ENCODE results near the gene ARSI. TPM values are rescaled to one million over a fixed set of nuclear protein-coding genes. Genes with fewer than 3 reads are reported as not detected.

Gene ARSI
- total RNA-seq = 1 to 10 TPM in 1 of 3 donors, under 1 TPM in 2; 0.48 to 1.3 (median 0.98) TPM

DNA sequence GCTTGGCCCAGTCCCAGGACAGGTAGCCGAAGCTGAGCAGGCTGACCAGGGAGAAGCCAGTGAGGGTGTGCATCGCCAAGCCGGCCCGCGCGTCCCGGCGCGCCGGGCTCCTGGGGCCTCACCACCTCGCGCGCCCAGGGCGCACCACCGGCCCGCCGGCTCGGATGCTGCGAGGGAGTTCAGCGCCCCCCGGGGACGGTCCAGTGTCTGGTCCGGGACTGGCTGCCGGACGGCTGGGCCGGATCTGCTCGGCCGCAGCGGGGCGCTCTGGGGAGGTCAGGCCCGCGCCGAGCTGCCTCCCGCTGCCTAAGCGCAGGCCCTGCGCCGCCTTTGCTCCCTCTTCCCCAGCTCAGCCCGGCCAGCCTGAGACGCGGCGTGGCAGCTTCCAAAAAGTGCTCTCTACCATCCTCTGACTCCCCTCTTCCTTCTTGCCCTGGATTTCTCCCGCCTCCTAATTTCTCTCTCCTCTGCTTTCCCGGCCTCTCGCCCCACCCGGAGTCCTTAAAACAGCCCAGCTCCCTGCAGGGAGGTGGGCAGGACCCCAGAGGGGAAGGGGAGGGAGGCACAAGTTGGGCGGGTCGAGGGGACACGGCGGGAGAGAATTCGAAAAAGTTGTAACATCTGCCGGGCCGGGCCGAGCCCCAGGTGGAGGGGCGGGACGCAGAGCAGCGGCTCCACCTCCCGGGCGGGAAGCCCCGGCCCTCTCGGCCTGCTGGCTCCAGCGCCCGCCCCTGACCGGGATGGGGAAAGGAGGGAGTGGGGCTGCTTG, at the start of gene ARSI:
TSS of gene ARSI (minus strand) at position 605 of the 769 bp plus-strand sequence. CDS start at position 73, 532 bp downstream.
- H3K27me3 ChIP-seq = peaks cover 0 to 9% of the 10 kb centered on the region in 2 donors
- TF ChIP-seq POLR2AphosphoS5 (IDR thresholded peaks at IDR 0.05) = no peak
- no peak for TF ChIP-seq POLR2A (IDR thresholded peaks at IDR 0.05)
- TF ChIP-seq, protein P1, sequence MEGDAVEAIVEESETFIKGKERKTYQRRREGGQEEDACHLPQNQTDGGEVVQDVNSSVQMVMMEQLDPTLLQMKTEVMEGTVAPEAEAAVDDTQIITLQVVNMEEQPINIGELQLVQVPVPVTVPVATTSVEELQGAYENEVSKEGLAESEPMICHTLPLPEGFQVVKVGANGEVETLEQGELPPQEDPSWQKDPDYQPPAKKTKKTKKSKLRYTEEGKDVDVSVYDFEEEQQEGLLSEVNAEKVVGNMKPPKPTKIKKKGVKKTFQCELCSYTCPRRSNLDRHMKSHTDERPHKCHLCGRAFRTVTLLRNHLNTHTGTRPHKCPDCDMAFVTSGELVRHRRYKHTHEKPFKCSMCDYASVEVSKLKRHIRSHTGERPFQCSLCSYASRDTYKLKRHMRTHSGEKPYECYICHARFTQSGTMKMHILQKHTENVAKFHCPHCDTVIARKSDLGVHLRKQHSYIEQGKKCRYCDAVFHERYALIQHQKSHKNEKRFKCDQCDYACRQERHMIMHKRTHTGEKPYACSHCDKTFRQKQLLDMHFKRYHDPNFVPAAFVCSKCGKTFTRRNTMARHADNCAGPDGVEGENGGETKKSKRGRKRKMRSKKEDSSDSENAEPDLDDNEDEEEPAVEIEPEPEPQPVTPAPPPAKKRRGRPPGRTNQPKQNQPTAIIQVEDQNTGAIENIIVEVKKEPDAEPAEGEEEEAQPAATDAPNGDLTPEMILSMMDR (IDR thresholded peaks at IDR 0.05) = no peak
- peak within 1 kb of the TSS; percentile 26 to 64 (median 52) for H3K4me3 ChIP-seq
- no peaks in the 10 kb centered on the region for H3K4me1 ChIP-seq
- peak within 1 kb of the TSS; percentile 26 to 41 for H3K27ac ChIP-seq
- H3K9me3 ChIP-seq = no peaks in the 10 kb centered on the region
- intact Hi-C loops (cut with DNase I; ENCODE audit: low total_unique reads) = no loop called here
- H3K36me3 ChIP-seq = no peaks in the 10 kb centered on the region
- no peak for DNase-seq (ENCODE audit: low spot score in 2 of 2)

DNA sequence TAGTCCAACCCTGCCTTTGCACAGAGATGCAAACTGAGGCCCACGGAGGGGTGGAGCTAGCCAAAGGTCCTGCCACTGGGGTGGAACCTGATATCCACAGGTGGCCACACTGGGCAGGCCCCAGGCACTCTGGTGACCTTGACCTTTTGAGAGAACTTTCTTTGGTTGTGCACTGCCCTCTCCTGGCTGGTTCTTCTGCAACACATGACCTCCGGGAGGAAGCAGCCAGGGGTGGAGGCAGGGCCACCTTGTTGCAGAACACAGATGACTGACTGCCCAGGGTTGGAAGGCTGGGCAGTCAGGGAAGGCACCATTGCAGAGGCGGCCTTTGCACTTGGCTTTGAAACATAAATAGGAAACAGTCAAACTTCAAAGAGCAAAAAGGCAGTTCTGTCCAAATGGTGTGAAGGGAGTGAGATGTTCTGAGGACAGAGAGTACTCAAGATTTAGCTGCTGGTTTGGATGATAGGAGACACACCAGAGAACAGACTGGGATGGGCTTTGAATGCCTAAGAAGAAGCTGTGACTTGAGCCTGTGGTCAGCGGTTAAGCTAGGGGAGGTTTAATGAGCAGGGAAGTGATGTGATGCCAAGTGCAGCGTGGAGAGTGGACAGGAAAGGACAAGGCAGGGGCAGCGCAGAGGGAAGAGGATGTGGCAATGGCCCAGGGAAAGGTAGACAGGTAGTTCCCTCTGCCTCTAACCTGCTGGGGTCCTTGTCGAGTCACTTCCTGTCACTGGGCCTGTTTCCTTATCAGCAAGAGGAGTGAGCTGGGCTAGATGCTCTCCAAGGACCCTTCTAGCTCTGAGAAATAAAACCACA, 48.0 kb upstream of the ARSI start:
- no peak overlapping the region for H3K27ac ChIP-seq
- no peaks in the 10 kb centered on the region for H3K9me3 ChIP-seq
- no peaks in the 10 kb centered on the region for H3K4me1 ChIP-seq
- H3K27me3 ChIP-seq = no peaks in the 10 kb centered on the region
- TF ChIP-seq, protein P1 (IDR thresholded peaks at IDR 0.05) = peak in 1 of 3 donors; percentile 52
- TF ChIP-seq POLR2A (IDR thresholded peaks at IDR 0.05) = no peak
- H3K36me3 ChIP-seq = no peaks in the 10 kb centered on the region
- intact Hi-C loops (cut with DNase I; ENCODE audit: low total_unique reads) = no loop called here
- H3K4me3 ChIP-seq = no peak overlapping the region
- DNase-seq (ENCODE audit: low spot score in 2 of 2) = peak; percentile 25 to 58

DNA sequence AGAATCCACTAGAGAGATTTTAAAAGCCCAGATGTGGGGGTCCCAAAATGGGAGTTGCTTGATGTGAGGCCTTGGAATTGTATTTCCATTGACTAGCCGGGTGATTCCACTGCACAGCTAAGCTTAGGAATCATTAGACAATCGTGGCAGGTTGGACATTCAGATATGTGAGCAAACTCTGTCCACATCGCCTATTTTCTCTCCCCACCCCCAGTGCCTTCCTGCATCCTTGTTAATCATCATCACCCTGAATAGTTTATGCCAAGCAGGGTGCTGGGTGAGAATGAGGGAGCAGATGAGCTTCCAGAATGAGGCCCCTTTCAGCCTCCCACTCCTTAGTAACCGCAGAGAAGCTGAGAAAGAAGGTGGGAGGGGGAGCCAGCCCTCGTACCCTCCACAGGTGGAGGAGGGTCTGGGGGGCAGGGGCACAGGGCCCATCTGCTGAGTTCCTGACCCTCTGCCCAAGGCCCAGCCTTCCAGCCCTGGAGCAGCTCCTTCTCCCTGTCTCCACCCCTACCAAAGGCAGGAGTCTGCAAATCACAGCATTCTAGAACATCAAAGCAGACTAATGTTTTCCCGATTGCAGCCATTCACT, 47.1 kb upstream of the ARSI start:
- intact Hi-C loops (cut with DNase I; ENCODE audit: low total_unique reads) = no loop called here
- DNase-seq (ENCODE audit: low spot score in 2 of 2) = no peak
- no peaks in the 10 kb centered on the region for H3K4me1 ChIP-seq
- H3K27me3 ChIP-seq = no peaks in the 10 kb centered on the region
- no peaks in the 10 kb centered on the region for H3K36me3 ChIP-seq
- H3K4me3 ChIP-seq = no peak overlapping the region
- no peak for TF ChIP-seq POLR2AphosphoS5 (IDR thresholded peaks at IDR 0.05)
- TF ChIP-seq, protein P1 (IDR thresholded peaks at IDR 0.05) = no peak
- TF ChIP-seq POLR2A (IDR thresholded peaks at IDR 0.05) = no peak
- no peaks in the 10 kb centered on the region for H3K9me3 ChIP-seq
- H3K27ac ChIP-seq = no peak overlapping the region

DNA sequence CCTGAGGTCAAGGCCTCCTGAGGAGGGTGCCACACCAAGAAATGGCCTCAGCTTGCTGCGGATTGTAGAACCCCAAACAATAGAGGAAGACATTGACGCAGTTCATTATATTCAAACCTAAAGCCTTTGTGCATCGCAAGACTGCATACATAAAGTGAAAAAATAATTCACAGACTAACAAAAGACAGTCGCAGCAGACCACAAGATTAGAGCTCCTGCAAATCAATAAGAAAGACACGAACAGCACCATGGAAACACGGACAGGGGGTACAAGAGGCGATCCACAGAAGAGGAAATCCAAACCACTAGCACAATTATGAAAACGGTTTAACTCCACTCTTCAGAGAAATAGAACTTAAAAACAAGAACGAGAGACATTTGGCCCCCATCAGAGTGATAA, 44.7 kb upstream of the ARSI start:
- no peaks in the 10 kb centered on the region for H3K9me3 ChIP-seq
- no peak overlapping the region for H3K27ac ChIP-seq
- no peak for DNase-seq (ENCODE audit: low spot score in 2 of 2)
- TF ChIP-seq POLR2AphosphoS5 (IDR thresholded peaks at IDR 0.05) = no peak
- TF ChIP-seq, protein P1 (IDR thresholded peaks at IDR 0.05) = no peak
- no peak for TF ChIP-seq POLR2A (IDR thresholded peaks at IDR 0.05)
- intact Hi-C loops (cut with DNase I; ENCODE audit: low total_unique reads) = no loop called here
- no peaks in the 10 kb centered on the region for H3K4me1 ChIP-seq
- H3K36me3 ChIP-seq = no peaks in the 10 kb centered on the region
- no peak overlapping the region for H3K4me3 ChIP-seq
- no peaks in the 10 kb centered on the region for H3K27me3 ChIP-seq
